LHCN-M2 (cell line): Measurements from ENCODE around the gene MFRP. TPM values are rescaled to one million over a fixed set of nuclear protein-coding genes. Genes with fewer than 3 reads are reported as not detected.
A peak's percentile ranks its signal among the peaks of the same experiment; 100 is the strongest.

ENCODE experiments used
- DNase-seq: peaks from one replicate; pipeline ENCODE4 v3.0.0-alpha.2; 2012; ENCODE audit warnings: low read depth
- total RNA-seq: library from RNA; depleted of rRNA; stranded (reverse); fragments of >200 nt; gene quantifications from 2 replicates; pipeline ENCODE4 v1.2.3, GENCODE V29; 2014

Gene MFRP
- total RNA-seq, 1 experiment from 2014 or later, result not detected

DNA sequence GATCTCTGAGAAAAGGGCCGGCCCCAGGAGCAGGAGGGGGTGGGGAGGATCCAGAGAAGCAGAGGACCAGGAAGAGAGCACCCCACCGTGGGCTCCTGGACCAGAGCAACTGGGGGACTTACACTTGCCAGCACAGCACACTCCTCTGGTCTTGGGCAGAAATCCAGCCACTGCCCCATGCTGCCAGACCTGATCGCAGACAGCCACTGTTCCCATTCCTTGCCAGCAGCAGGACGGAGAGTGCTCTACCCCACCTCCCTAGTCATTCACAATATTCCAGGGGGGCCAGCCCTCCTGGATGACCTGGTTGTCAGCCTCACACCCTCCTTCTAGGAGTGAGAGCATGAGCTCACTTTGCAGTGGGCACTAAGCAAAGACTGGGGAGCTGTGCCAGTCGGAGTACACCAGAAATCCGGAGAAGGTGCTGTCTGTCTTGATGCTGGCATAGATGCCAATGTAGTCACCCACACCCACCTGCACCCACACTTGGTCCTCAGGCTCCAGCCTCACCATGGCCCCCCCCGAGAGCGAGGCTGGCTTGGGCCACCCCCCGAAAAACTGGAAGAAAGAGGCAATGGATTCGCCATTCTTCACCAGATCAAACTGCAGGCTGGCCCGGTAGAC lies 7.4 kb downstream of the MFRP start:
- DNase-seq, result no peak

DNA sequence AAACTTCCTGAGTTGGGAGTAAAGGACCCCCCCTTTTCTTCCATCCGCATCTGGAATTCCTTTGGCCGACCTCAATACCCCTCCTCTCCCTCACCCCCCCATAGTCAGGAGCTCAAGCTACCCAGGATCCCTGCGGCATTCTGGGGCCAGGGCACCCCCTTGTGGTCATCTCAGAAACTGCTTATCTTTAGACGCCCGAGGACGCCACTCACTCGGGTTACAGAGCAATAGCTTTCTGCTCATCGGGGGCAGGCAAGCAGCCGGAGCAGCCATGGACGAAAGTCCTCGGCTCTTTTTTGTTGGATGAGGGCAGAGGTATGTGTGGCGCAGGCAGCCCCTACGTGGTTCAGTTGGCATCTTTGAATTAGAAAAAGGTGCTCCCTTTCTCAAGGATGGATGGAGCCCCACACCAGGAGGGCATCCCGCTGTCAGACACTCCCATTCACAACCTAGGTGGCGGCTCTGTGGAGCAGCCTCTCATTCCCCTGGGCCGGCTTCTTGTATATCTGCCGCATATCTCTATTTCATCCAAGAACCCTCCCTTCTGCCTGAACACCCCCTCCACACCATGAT lies 8.1 kb downstream of the MFRP start:
- peak; percentile 77 for DNase-seq

DNA sequence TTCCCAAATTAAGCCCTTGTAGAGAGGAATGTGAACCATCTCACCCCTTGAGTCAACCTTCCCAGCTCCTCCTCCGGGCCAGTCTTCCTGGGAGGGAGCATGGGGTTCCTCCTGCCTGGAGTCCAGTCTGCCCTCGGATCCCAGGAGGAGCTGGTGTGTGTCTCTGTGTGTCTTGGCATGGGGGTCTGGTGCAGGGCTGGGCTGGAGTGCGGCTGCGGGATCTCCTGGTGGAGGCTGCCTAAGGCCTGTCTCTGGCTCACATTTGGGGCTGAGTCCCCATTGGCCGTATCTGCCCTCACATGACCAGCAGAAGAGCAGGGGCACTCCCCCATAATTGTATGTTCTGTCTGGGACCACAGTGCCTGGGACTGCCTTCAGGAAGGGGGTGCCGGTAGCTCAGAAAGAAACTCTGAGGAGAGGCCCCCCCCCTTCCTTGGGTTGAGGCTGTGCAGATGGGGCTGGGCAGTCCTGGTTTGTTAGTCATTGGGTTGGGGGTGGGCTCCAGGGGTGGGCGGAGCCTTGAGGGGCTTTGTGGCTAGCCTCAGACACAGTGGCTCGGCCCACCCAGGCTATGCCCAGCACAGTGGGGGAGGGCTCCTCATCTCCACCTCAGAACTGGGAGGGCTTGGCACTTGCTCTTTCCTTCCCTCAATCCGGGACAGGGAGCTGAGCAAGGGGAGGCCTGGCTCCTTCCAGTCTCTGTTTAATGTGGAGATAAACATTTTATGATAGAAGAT lies 8.8 kb downstream of the MFRP start:
- peak; percentile 62 for DNase-seq

DNA sequence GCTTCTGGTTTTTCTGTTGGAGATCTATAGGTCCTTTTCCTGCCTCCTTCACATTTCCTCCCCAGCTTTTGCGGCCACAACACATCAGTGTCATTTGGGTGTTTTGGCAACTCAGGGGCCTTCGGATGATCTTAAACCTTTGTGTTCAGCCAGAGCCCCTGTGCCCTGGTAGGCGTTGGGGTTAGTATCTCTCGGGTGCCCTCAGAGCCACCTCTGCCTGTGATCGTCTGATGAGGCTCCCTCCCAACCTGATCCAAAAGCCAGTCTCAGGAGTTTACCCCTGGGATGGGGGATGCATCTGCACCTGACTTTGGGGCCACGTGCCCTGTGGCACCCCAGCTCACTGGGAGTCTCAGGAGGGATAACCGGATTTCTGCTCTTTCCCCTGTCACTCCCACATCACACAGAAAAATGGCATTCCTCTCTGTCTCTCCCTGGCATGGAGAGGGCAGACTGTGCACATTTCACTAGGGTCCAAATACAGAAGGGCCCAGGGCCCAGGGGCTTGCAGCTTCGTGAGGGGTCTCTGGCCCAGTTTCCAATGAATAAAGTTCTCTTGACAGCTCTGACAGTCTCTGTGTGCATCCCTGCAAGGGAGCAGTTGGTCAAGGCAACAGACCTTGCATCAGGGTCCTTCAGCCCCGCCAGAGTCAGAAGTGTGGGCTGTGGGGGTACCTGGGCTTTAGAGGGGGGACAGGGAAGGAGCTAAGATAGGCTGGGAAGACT lies 9.6 kb downstream of the MFRP start:
- no peak for DNase-seq

DNA sequence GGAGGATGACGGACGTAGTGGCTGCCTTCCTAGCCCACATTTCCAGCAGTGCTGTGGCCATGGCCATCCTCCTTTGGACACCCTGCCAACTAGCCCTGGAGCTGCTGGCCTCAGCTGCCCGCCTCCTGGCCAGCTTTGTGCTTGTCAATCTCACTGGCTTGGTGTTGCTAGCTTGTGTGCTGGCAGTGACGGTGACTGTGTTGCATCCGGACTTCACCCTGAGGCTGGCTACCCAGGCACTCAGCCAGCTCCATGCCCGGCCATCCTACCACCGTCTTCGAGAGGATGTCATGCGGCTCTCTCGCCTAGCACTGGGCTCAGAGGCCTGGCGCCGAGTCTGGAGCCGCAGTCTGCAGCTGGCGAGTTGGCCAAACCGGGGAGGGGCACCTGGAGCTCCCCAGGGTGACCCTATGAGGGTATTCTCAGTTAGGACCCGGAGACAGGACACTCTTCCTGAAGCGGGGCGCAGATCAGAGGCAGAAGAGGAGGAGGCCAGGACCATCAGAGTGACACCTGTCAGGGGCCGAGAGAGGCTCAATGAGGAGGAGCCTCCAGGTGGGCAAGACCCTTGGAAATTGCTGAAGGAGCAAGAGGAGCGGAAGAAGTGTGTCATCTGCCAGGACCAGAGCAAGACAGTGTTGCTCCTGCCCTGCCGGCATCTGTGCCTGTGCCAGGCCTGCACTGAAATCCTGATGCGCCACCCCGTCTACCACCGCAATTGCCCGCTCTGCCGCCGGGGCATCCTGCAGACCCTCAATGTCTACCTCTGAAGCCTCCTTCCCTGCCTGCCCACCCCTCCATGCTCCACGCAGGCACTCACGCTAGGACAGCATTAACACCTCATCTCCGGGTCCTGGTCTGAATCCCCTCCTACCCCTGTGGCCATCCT lies 10.6 kb downstream of the MFRP start:
- peak; percentile 74 for DNase-seq

DNA sequence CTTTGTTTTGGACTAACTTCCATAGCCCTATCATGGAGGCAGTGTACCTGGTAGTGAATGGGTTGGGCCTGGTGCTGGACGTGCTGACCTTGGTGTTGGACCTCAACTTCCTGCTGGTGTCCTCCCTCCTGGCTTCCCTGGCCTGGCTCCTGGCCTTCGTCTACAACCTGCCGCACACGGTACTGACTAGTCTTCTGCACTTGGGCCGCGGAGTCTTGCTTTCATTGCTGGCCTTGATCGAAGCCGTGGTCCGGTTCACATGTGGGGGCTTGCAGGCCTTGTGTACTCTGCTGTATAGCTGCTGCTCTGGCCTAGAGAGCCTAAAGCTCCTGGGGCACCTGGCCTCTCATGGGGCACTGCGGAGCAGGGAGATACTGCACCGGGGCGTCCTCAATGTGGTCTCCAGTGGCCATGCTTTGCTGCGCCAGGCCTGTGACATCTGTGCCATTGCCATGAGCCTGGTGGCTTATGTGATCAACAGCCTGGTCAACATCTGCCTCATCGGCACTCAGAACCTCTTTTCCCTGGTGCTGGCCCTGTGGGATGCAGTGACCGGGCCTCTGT lies 11.3 kb downstream of the MFRP start:
- no peak for DNase-seq

DNA sequence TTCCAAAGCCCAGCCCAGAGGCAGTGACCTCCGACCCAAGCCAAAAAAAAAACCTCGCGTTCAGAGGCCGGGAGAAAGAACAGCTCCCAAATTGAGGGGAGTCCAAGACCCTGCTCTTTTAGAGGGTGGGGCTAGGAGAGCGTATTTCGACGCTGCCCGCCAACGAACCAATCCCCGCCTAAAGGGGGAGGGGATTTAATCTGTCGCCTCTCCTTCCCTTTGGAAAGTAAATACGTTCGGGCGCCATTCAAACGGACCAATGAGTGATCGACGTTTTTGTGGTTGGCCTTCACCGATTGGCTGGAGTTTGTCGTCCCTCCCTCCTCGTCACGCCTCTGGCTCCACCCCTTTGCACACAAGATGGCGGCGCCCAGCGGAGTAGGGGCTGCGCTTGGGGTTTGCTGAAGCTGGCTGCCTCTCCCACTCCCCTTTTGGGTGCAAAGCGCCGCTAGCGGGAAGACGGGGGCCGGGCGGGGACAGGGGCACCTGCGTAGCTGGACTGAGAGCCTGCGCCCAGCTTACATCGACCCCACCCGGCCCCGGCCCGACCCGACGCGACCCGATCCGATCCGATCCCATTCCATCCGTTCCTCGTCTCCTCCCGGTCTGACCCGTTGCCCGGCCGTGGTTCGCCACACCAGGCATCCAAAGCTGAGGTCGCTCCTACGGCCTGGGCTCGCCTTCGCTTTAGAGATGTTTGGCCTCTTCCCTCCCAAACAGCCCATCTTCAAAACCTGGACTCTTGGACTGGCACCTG lies 12.2 kb downstream of the MFRP start, which contains the start of gene RNF26:
TSS of gene RNF26 (plus strand) at position 354 of the 757 bp plus-strand sequence. CDS start 596 bp downstream, outside the sequence.
- peak; percentile 98 for DNase-seq

DNA sequence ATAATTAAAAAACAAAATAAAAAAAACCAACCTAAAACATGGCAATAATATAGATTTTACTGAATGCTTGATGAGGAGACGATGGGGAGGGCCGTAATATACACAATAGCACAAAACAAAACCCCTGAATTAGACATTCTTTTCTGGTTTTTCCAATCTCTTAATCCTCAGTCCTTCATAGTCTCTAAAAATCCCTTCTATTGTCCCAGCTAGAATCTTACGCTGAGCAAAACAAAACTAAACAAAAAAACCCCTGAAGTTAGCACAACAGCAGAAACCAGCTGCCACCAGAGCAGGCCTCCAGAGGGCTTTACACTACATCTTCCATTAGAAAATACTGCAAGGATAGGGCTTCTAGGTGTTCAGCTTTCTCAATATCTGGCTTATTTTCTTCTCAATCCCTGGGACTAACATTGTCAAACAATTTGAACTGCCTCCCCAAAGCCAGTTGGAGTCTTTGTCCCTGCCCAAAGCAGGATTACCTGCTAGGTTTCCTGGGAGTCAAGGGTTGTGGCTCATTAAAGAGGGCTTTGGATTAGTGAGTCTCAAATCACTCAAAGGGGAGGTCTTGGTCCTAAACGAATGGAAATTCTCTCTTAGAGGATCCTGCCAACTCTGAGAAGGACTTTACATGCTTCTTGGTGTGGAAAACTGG lies 14.3 kb downstream of the MFRP start:
- DNase-seq, result no peak

DNA sequence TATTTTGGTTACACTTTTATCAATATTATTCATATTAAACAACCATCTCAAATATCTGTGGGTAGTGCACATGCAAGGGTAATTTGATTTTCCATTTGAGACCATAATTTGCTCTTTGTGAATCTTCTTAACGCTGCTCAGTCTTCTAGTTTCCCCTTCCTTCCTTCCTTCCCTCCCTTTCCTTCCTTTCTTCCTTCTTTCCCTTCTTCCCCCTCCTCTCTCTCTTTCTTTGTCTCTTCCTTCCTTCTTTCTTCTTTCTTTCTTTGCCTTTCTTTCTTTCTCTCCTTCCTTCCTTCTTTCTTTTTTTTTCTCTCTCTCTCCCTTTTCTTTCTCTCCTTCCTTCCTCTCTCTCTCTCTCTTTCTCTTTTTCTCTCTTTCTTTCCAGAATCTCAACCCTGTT lies 16.3 kb downstream of the MFRP start:
- DNase-seq, result no peak

DNA sequence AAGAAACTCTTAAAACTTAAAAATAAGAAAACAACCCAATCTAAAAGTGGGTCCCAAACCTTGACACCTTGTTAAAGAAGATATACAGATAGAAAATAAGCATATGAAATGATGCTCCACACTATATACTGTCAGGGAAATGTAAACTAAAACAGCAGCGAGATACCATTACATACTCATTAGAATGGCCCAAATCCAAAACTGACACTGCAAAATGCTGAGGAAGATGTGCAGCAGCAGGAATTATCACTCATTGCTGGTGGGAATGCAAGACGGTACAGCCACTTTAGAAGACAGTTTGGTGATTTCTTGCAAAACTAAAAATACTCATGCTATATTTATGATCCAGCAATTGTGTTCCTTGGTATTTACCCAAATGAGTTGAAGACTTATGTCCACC lies 17.2 kb downstream of the MFRP start:
- no peak for DNase-seq

DNA sequence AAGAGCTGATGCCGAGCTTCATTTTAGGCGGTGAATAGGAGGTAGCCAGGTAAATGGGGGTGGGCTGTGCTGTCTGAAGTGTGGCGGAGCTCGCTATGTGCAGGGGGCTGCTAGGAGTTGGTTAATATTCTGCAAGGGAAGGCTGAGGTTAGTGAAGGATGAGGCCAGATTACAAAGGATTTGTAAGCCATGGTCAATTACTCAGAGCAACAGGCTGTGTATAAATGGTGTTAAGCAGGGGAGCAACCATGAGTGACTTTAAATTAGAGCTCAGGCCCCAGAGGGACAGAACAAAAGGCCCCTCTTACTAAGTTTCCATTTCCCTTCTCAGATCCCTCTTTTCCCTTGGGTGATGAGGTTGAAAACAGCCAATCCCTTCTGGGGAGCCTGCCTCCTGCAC lies 22.3 kb downstream of the MFRP start:
- DNase-seq, result no peak

DNA sequence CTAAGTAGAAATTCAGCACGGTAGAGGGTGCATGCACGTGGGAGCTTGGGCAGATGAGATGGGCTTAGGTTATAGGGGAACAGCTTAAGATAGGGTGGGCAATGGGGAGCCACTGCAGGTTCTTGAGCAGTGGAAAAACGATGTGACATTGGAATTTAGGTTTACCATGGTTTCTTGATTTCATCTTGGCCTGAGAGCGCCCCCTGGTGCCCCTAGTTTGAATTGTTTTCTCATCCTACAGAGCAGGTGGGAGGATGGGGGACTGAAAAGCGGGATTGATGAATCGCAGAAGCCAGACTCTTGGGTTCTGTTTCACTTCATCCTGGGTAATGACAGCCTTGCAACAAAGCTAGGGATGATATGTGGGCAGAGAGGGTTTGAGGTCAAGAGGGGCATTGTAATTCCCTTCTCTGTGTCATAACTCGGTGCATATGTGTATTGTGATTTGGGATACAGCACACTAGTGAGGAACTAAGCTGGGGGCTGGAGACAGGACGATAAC lies 22.9 kb downstream of the MFRP start:
- DNase-seq, result peak; percentile 61

DNA sequence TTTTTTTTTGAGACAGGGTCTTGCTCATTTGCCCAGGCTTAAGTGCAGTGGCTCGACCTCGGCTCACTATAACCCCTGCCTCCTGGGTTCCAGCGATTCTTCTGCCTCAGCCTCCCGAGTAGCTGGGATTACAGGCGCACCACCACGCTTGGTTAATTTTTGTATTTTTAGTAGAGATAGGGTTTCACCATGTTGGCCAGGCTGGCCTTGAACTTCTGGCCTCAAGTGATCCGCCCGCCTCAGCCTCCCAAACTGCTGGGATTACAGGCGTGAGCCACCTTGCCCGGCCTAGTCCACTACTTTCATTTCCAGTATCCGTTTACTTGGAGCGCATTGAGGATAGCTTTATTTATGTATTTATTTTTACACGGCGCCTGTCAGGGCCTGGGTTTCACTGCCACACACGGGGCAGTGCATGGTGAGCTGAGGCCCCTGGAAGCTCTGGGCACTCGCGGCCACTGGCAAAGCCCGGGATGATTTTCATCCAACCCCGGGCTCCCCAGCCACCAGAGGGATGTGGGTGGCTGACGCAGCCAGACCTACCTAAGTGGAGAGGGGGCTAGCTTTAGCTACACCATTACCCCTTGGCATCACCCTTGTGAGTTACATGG lies 23.5 kb downstream of the MFRP start:
- no peak for DNase-seq

DNA sequence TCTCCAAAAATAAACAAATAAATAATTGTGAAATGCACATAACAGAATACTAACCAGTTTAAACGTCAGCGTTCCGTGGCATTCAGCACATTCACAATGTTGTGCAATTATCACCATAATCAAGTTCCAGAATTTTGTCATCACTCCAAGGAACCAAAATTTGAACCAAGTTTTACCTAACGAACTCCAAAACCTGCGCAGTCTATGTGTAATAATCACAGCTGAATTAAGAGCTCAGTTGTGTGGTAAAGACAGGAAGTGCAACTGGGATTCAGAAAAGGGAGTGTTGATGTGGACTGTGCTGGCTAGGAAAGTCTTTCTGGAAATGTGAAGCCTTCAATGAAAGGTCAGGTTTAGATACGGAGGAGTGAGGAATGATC lies 24.2 kb downstream of the MFRP start:
- DNase-seq, result no peak

DNA sequence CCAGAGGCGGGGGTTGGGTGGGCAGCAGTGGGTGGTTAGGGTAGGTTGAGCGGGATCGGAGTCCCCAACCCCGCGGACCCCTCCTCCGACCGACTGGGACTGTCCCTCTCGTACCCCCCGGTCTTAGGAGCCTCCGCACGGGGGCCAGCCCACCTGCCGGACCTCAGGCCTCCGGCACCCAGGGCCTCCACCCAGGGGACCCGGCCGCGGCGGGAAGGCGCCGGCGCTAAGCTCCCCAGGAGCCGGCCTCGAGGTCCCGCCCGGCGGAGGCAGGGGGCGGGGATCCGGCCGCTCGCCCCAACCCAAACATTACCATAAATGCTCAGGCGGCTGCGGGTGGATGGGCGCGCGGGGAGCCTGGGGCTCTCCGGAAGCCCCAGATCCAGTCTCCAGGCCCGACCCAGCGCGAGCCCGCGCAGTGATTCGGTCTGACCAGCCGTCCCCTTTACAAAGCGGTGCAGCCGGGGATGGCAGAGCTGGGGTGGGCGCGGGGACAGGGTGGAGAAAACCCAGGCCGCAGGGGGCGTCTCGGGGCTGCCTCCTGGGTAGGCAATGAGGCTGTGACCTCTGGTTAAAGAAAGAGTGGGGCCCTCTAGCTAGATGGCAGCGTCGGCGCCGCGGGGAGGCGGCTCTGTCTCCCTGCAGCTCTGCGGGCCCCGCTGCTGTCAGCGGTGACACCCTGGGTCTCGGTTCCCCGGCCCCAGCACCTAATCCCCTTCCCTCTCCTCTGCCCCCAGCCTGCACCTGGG lies 25.6 kb downstream of the MFRP start:
- DNase-seq, result no peak

DNA sequence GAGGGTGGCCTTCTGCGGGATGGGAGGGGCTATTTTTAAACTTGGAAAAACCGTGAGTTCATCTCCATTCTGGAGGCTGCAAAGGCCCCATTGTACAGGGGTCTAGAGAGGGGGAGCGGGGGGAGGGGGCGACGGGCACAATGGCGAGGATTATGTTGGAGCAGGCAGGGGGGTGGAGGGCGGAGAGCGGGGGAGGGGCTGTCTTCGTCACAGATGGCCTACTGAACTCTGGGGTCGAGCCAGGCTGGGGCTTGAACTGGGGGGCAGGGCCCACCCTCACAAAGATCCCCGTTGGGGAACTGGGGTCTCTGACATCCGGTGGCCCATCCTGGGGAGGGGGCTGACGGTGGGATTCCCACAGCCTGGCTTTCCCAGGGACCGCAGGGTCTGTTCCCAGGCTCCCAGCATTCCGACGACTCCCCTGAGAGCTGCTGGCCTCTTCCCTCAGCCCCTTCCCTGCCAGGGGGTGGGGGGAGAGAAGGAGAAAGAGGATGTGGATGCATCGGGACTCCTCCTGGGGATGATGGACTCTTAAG lies 26.2 kb downstream of the MFRP start:
- DNase-seq, result no peak

DNA sequence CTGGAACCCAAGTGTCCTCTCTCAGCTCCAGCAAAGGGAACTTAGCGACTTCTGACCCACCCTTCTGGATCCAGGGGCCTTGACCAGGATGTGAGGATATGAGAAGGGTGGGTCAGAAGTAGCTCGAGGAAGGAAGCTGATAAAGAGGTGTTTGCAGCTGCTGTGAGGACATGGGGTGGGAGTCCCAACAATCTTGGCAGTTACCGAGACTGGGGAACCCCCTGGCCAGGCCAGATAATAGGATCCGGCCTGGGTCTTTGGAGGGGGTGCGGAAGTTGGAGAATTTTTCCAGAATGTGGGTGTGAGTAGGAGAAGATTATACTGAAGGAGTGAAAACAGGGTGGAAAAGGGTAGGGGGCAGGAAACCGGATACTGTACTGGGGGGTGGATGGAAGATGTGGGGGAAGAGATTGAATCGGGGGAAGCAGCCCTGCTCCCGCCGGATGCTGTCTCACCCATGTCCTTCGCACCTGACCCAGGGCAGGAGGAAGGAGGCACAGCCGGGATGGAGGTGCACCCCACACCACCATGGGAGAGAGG lies 26.7 kb downstream of the MFRP start:
- DNase-seq, result no peak
